Measurements from ENCODE around the gene ZC3H11A. TPM values are rescaled to one million over a fixed set of nuclear protein-coding genes. Genes with fewer than 3 reads are reported as not detected.

ZC3H11A gene
- total and polyA plus RNA-seq, 2 of the 13 experiments (the other 11 are each of a cell fraction or from before 2014, with no cell fraction given) = 56.9 to 59.7 TPM

DNA sequence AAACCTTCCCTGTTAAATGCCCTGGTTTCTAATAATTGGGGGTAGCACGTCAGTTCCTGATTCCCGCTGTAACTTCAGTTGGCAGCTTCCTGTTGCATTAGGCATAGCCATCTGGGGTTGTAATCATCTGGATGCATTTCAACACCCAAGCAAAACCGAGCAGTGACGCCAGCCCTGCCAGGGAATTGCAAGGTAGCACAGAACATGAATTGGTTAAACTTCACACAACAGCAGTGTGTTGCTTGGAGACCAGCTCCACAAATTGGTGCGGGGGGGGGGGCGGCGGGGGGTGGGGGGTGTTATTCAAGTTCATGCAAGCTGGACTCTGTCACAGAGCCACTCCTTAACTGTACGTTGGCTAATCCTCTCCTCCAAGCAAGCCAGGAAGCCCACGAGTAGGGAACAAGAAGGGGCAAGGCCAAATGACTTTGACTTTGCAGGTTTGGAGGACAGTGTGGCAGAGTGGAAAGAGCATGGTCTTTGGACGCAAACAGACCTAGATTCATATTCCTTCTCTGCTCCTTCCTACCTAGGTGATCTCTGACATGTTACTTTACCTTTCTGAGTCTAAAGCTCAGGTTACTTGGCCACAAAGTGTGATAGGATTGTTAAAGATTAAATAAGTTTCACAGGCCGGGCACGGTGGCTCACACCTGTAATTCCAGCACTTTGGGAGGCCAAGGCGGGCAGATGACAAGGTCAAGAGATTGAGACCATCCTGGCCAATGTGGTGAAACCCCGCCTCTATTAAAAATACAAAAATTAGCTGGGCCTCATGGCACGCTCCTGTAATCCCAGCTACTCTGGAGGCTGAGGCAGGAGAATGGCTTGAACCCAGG is 25.7 kb upstream of the ZC3H11A start (continued):
- TF ChIP-seq MTA3 (CRISPR knock-in tag; IDR thresholded peaks at IDR 0.05) (no peak), KLF11 (CRISPR knock-in tag; IDR thresholded peaks at IDR 0.05) (no peak), HMG20B (CRISPR knock-in tag; conservative IDR thresholded peaks at IDR 0.05) (no peak), ZNF337 (CRISPR knock-in tag; IDR thresholded peaks at IDR 0.05; ENCODE audit: borderline replicate concordance, low read depth) (no peak), ZNF766 (CRISPR knock-in tag; IDR thresholded peaks at IDR 0.05; ENCODE audit: borderline replicate concordance) (no peak), ZFY (CRISPR knock-in tag; IDR thresholded peaks at IDR 0.05) (no peak), ZNF260 (CRISPR knock-in tag; IDR thresholded peaks at IDR 0.05; ENCODE audit: borderline replicate concordance, low read depth) (no peak), SALL2 (CRISPR knock-in tag; IDR thresholded peaks at IDR 0.05) (no peak), NFKB2 (CRISPR knock-in tag; IDR thresholded peaks at IDR 0.05; ENCODE audit: borderline replicate concordance) (no peak), ZC3H13 (CRISPR knock-in tag; IDR thresholded peaks at IDR 0.05) (no peak), ZNF747 (CRISPR knock-in tag; IDR thresholded peaks at IDR 0.05; ENCODE audit: borderline replicate concordance) (no peak), ZBTB21 (CRISPR knock-in tag; IDR thresholded peaks at IDR 0.05) (no peak), FOXM1 (CRISPR knock-in tag; IDR thresholded peaks at IDR 0.05) (no peak), MXI1 (IDR thresholded peaks at IDR 0.05; ENCODE audit: borderline replicate concordance, low read depth, low read length) (0 out of 3 replicates have a peak, but pooled peaks have one; percentile 12), FOXO1 (CRISPR knock-in tag; IDR thresholded peaks at IDR 0.05) (no peak)
- TF ChIP-seq, protein P1, sequence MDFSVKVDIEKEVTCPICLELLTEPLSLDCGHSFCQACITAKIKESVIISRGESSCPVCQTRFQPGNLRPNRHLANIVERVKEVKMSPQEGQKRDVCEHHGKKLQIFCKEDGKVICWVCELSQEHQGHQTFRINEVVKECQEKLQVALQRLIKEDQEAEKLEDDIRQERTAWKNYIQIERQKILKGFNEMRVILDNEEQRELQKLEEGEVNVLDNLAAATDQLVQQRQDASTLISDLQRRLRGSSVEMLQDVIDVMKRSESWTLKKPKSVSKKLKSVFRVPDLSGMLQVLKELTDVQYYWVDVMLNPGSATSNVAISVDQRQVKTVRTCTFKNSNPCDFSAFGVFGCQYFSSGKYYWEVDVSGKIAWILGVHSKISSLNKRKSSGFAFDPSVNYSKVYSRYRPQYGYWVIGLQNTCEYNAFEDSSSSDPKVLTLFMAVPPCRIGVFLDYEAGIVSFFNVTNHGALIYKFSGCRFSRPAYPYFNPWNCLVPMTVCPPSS (IDR thresholded peaks at IDR 0.05) = no peak
- TF ChIP-seq, protein P2, sequence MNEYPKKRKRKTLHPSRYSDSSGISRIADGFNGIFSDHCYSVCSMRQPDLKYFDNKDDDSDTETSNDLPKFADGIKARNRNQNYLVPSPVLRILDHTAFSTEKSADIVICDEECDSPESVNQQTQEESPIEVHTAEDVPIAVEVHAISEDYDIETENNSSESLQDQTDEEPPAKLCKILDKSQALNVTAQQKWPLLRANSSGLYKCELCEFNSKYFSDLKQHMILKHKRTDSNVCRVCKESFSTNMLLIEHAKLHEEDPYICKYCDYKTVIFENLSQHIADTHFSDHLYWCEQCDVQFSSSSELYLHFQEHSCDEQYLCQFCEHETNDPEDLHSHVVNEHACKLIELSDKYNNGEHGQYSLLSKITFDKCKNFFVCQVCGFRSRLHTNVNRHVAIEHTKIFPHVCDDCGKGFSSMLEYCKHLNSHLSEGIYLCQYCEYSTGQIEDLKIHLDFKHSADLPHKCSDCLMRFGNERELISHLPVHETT (CRISPR knock-in tag; conservative IDR thresholded peaks at IDR 0.05) = no peak
- TF ChIP-seq, protein P3, sequence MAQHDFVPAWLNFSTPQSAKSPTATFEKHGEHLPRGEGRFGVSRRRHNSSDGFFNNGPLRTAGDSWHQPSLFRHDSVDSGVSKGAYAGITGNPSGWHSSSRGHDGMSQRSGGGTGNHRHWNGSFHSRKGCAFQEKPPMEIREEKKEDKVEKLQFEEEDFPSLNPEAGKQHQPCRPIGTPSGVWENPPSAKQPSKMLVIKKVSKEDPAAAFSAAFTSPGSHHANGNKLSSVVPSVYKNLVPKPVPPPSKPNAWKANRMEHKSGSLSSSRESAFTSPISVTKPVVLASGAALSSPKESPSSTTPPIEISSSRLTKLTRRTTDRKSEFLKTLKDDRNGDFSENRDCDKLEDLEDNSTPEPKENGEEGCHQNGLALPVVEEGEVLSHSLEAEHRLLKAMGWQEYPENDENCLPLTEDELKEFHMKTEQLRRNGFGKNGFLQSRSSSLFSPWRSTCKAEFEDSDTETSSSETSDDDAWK (CRISPR knock-in tag; IDR thresholded peaks at IDR 0.05) = no peak
- TF ChIP-seq, protein P4, sequence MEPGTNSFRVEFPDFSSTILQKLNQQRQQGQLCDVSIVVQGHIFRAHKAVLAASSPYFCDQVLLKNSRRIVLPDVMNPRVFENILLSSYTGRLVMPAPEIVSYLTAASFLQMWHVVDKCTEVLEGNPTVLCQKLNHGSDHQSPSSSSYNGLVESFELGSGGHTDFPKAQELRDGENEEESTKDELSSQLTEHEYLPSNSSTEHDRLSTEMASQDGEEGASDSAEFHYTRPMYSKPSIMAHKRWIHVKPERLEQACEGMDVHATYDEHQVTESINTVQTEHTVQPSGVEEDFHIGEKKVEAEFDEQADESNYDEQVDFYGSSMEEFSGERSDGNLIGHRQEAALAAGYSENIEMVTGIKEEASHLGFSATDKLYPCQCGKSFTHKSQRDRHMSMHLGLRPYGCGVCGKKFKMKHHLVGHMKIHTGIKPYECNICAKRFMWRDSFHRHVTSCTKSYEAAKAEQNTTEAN (CRISPR knock-in tag; conservative IDR thresholded peaks at IDR 0.05) = no peak
- TF ChIP-seq, protein P5, sequence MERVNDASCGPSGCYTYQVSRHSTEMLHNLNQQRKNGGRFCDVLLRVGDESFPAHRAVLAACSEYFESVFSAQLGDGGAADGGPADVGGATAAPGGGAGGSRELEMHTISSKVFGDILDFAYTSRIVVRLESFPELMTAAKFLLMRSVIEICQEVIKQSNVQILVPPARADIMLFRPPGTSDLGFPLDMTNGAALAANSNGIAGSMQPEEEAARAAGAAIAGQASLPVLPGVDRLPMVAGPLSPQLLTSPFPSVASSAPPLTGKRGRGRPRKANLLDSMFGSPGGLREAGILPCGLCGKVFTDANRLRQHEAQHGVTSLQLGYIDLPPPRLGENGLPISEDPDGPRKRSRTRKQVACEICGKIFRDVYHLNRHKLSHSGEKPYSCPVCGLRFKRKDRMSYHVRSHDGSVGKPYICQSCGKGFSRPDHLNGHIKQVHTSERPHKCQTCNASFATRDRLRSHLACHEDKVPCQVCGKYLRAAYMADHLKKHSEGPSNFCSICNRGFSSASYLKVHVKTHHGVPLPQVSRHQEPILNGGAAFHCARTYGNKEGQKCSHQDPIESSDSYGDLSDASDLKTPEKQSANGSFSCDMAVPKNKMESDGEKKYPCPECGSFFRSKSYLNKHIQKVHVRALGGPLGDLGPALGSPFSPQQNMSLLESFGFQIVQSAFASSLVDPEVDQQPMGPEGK (CRISPR knock-in tag; IDR thresholded peaks at IDR 0.05) = peak; percentile 20; the same call in 1 of the 2 replicates
